HepG2 (cell line): ENCODE measurements around the gene ANKS1B.

Experiments
- HNF4G ChIP-seq, 2 experiments: sonication (generic) in 1 of 2; formaldehyde crosslinking in 1 of 2; IDR thresholded peaks; 2 replicates each; pipeline versions ENCODE4 v1.4.0 to v1.6.1; 2011 to 2020; ENCODE audit warnings: borderline replicate concordance in 2 of 2, low read depth in 2 of 2, mild to moderate bottlenecking in 2 of 2, low read length in 1 of 2, missing genetic modification reagents in 1 of 2, moderate library complexity in 1 of 2
- JUNB ChIP-seq: sonication (generic); formaldehyde crosslinking; IDR thresholded peaks from 2 replicates; pipeline ENCODE4 v1.8.0; 2022; ENCODE audit warnings: missing genetic modification reagents, mild to moderate bottlenecking, borderline replicate concordance
- PHF8 ChIP-seq: sonication (generic); formaldehyde crosslinking; IDR thresholded peaks from 2 replicates; pipeline ENCODE4 v1.5.0; 2020; ENCODE audit warnings: missing genetic modification reagents
- THRA ChIP-seq: sonication (generic); formaldehyde crosslinking; IDR thresholded peaks from 2 replicates; pipeline ENCODE4 v1.4.0; 2020; ENCODE audit warnings: missing genetic modification reagents, borderline replicate concordance
- TOPORS ChIP-seq: sonication (generic); formaldehyde crosslinking; IDR thresholded peaks from 2 replicates; pipeline ENCODE4 v1.8.0; 2023; ENCODE audit warnings: mild to moderate bottlenecking, missing genetic modification reagents
- ZBTB8A ChIP-seq: sonication (generic); formaldehyde crosslinking; IDR thresholded peaks from 2 replicates; pipeline ENCODE4 v1.4.0; 2020; ENCODE audit warnings: mild to moderate bottlenecking, low read depth, missing genetic modification reagents, borderline replicate concordance
- ZNF274 ChIP-seq: sonication (generic); formaldehyde crosslinking; IDR thresholded peaks from 2 replicates; pipeline ENCODE4 v1.5.1; 2020; ENCODE audit warnings: mild to moderate bottlenecking, missing genetic modification reagents
- ZNF503 ChIP-seq: sonication (generic); formaldehyde crosslinking; IDR thresholded peaks from 2 replicates; pipeline ENCODE4 v1.4.0; 2020; ENCODE audit warnings: missing genetic modification reagents
- TF ChIP-seq, protein P1 (sequence below): sonication (generic); formaldehyde crosslinking; IDR thresholded peaks from 2 replicates; pipeline ENCODE4 v1.8.1; 2023; ENCODE audit warnings: missing genetic modification reagents, inconsistent platforms, borderline replicate concordance

- no peak for TF ChIP-seq TOPORS (CRISPR knock-in tag)
- TF ChIP-seq HNF4G (IDR thresholded peaks at IDR 0.05; ENCODE audit: borderline replicate concordance, low read depth, low read length), result no peak
- no peak for TF ChIP-seq HNF4G (CRISPR knock-in tag; IDR thresholded peaks at IDR 0.05; ENCODE audit: borderline replicate concordance, low read depth)
- TF ChIP-seq, protein P1, sequence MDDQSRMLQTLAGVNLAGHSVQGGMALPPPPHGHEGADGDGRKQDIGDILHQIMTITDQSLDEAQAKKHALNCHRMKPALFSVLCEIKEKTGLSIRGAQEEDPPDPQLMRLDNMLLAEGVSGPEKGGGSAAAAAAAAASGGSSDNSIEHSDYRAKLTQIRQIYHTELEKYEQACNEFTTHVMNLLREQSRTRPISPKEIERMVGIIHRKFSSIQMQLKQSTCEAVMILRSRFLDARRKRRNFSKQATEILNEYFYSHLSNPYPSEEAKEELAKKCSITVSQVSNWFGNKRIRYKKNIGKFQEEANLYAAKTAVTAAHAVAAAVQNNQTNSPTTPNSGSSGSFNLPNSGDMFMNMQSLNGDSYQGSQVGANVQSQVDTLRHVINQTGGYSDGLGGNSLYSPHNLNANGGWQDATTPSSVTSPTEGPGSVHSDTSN (CRISPR knock-in tag), result no peak
- TF ChIP-seq THRA (CRISPR knock-in tag), result no peak
- TF ChIP-seq ZBTB8A (CRISPR knock-in tag), result no peak
- no peak for TF ChIP-seq PHF8 (CRISPR knock-in tag)
- TF ChIP-seq JUNB, result no peak
- TF ChIP-seq ZNF274, result no peak
- TF ChIP-seq ZNF503 (CRISPR knock-in tag), result no peak
Observed at GRCh38 chr12:99649551-99649950, 335.2 kb downstream of the ANKS1B start.
